ENCODE measurements around the gene DPY19L3.
"Not testable (repeated sequence)": the region's sequence is repeated elsewhere in the genome, so short reads cannot be mapped to it uniquely, and the experiment has no call there.

Gene DPY19L3

GRCh38 chr19:32448026-32448425 lies 42.5 kb downstream of the DPY19L3 start:
- DNase-seq (ENCODE audit: low spot score) = no peak

GRCh38 chr19:32450217-32450616 lies 44.6 kb downstream of the DPY19L3 start:
- no peak for DNase-seq (ENCODE audit: low spot score)

GRCh38 chr19:32453736-32454135 lies 48.2 kb downstream of the DPY19L3 start:
- peak; percentile 21 for DNase-seq (ENCODE audit: low spot score)

- DNase-seq (ENCODE audit: low spot score) = no peak
Measured at GRCh38 chr19:32456406-32456805, 50.8 kb downstream of the DPY19L3 start.

GRCh38 chr19:32457571-32458158 lies 52.1 kb downstream of the DPY19L3 start:
- DNase-seq (ENCODE audit: low spot score) = no peak

- no peak for DNase-seq (ENCODE audit: low spot score)
Measured at GRCh38 chr19:32458500-32459123, 53.0 kb downstream of the DPY19L3 start.

GRCh38 chr19:32459204-32459865 lies 53.8 kb downstream of the DPY19L3 start:
- no peak for DNase-seq (ENCODE audit: low spot score)

GRCh38 chr19:32460476-32460875 lies 54.9 kb downstream of the DPY19L3 start:
- DNase-seq (ENCODE audit: low spot score) = no peak

GRCh38 chr19:32464279-32464678 lies 58.7 kb downstream of the DPY19L3 start:
- peak; percentile 18 for DNase-seq (ENCODE audit: low spot score)

GRCh38 chr19:32465176-32465575 lies 59.6 kb downstream of the DPY19L3 start:
- DNase-seq (ENCODE audit: low spot score) = no peak

- no peak for DNase-seq (ENCODE audit: low spot score)
Measured at GRCh38 chr19:32469795-32470194, 64.2 kb downstream of the DPY19L3 start.

GRCh38 chr19:32471095-32471494 lies 65.5 kb downstream of the DPY19L3 start:
- DNase-seq (ENCODE audit: low spot score) = no peak

- no peak for DNase-seq (ENCODE audit: low spot score)
Measured at GRCh38 chr19:32471811-32472210, 66.2 kb downstream of the DPY19L3 start.

- no peak for DNase-seq (ENCODE audit: low spot score)
Measured at GRCh38 chr19:32475141-32476031, 69.8 kb downstream of the DPY19L3 start.

- no peak for DNase-seq (ENCODE audit: low spot score)
Measured at GRCh38 chr19:32476032-32476350, 70.4 kb downstream of the DPY19L3 start.

- DNase-seq (ENCODE audit: low spot score) = no peak
Measured at GRCh38 chr19:32480321-32480720, 74.8 kb downstream of the DPY19L3 start.

- no peak for DNase-seq (ENCODE audit: low spot score)
Measured at GRCh38 chr19:32483574-32483973, 78.0 kb downstream of the DPY19L3 start.

GRCh38 chr19:32489971-32490370 lies 84.4 kb downstream of the DPY19L3 start:
- no peak for DNase-seq (ENCODE audit: low spot score)

- DNase-seq (ENCODE audit: low spot score) = no peak
Measured at GRCh38 chr19:32497391-32497790, 91.8 kb downstream of the DPY19L3 start.

GRCh38 chr19:32498648-32499200 lies 93.2 kb downstream of the DPY19L3 start:
- no peak for DNase-seq (ENCODE audit: low spot score)

- not testable (repeated sequence) for DNase-seq (ENCODE audit: low spot score)
Measured at GRCh38 chr19:32512498-32512897, 106.9 kb downstream of the DPY19L3 start.

- peak; percentile 3 for DNase-seq (ENCODE audit: low spot score)
Measured at GRCh38 chr19:32519023-32519422, 113.5 kb downstream of the DPY19L3 start.

Measured in kidney capillary endothelial cell (primary cell).